Endothelial cell of umbilical vein (primary cell): ENCODE measurements around the gene AGFG2. TPM values are rescaled to one million over a fixed set of nuclear protein-coding genes. Genes with fewer than 3 reads are reported as not detected.
A peak's percentile ranks its signal among the peaks of the same experiment; 100 is the strongest.

Experiments used
- BruUV-seq: library from RNA; stranded (reverse); fragments of 400-500 nt; replicated peaks from 2 replicates; lab custom pipeline; 2021; lab: Mats Ljungman, UMichigan
- CTCF ChIA-PET: fragments of 300-600, 350-600 bp; sonication (Branson Sonifier 250); formaldehyde crosslinking; loops from one replicate; lab custom pipeline; 2021; ENCODE audit warnings: antibody characterized with exemption, inconsistent platforms; lab: Charles Lee
- POLR2A ChIA-PET: fragments of 300-600, 350-600 bp; sonication (Branson Sonifier 250); formaldehyde crosslinking; loops from one replicate; lab custom pipeline; 2021; ENCODE audit warnings: antibody characterized with exemption, inconsistent platforms; lab: Charles Lee
- DNase-seq: peaks from one replicate; pipeline ENCODE4 v3.0.0-alpha.2; 2011; ENCODE audit warnings: low read depth, low spot score
- FAIRE-seq: peaks from 2 replicates; lab custom pipeline; 2011; peaks lifted over from hg19 to GRCh38; lab: Jason Lieb, UNC
- H2AFZ ChIP-seq: 2 replicates; pipeline ENCODE4 v1.6.0; 2012; ENCODE audit warnings: low read depth, low read length, control low read depth, inconsistent platforms
- H3K27ac ChIP-seq: 2 replicates; pipeline ENCODE4 v1.5.1; 2011; ENCODE audit warnings: low read depth, mild to moderate bottlenecking, control low read depth, low read length, moderate library complexity; ENCODE audit not compliant: insufficient read depth
- H3K27me3 ChIP-seq, 2 experiments: 2 replicates each; pipeline versions ENCODE4 v1.6.0 to v1.6.1; 2011; ENCODE audit warnings: low read length in 2 of 2, mixed read lengths in 1 of 2; ENCODE audit not compliant: control insufficient read depth in 2 of 2, insufficient read depth in 2 of 2
- H3K36me3 ChIP-seq, 2 experiments: 2 replicates in 1 of 2; 3 replicates in 1 of 2; pipeline ENCODE4 v1.5.1; 2011; ENCODE audit warnings: low read length in 2 of 2, mild to moderate bottlenecking in 1 of 2, moderate library complexity in 1 of 2; ENCODE audit not compliant: control insufficient read depth in 2 of 2, insufficient read depth in 2 of 2; ENCODE audit errors: extremely low read depth in 1 of 2
- H3K4me1 ChIP-seq: 3 replicates; pipeline ENCODE4 v1.5.1; 2011; ENCODE audit warnings: mild to moderate bottlenecking, low read length; ENCODE audit not compliant: control insufficient read depth, insufficient read depth; ENCODE audit errors: extremely low read depth
- H3K4me2 ChIP-seq: 2 replicates; pipeline ENCODE4 v1.6.1; 2011; ENCODE audit warnings: low read length, control low read depth, mixed read lengths; ENCODE audit not compliant: insufficient read depth
- H3K4me3 ChIP-seq, 3 experiments: fragments of 200-600 bp in 1 of 3; sonication (generic), shearing (Covaris generic) in 1 of 3; replicated peaks in 1 of 3; 2 replicates each; pipeline ENCODE4 v1.5.1; 2011 to 2016; ENCODE audit warnings: control low read depth in 3 of 3, low read length in 3 of 3, mild to moderate bottlenecking in 2 of 3, inconsistent platforms in 1 of 3, low read depth in 1 of 3, moderate library complexity in 1 of 3; ENCODE audit not compliant: insufficient read depth in 1 of 3
- H3K79me2 ChIP-seq: 2 replicates; pipeline ENCODE4 v1.6.0; 2012; ENCODE audit warnings: low read length, inconsistent platforms; ENCODE audit not compliant: control insufficient read depth, insufficient read depth
- H3K9ac ChIP-seq: replicated peaks from 2 replicates; pipeline ENCODE3; 2011; ENCODE audit warnings: low read length, control low read depth; ENCODE audit not compliant: insufficient read depth; ENCODE audit errors: extremely low read depth
- H3K9me1 ChIP-seq: replicated peaks from 3 replicates; pipeline ENCODE4 v1.6.0; 2011; ENCODE audit warnings: mild to moderate bottlenecking, low read length; ENCODE audit not compliant: control insufficient read depth, insufficient read depth; ENCODE audit errors: extremely low read depth
- H3K9me3 ChIP-seq: replicated peaks from 2 replicates; pipeline ENCODE4 v1.5.1; 2012; ENCODE audit warnings: low read length, inconsistent platforms; ENCODE audit not compliant: control insufficient read depth, insufficient read depth
- H4K20me1 ChIP-seq: replicated peaks from 2 replicates; pipeline ENCODE3; 2011; ENCODE audit warnings: mild to moderate bottlenecking, low read length; ENCODE audit not compliant: control insufficient read depth, insufficient read depth; ENCODE audit errors: extremely low read depth
- CTCF ChIP-seq, 2 donors: IDR thresholded peaks; 1 replicate in 1 of 2; 2 replicates in 1 of 2; pipeline ENCODE4 v1.5.1; 2011; ENCODE audit warnings: low read length in 2 of 2, mild to moderate bottlenecking in 2 of 2, moderate library complexity in 2 of 2, control low read depth in 1 of 2, inconsistent platforms in 1 of 2, low read depth in 1 of 2; ENCODE audit not compliant: insufficient read depth in 1 of 2; ENCODE audit errors: extremely low read depth in 1 of 2
- EZH2 ChIP-seq: IDR thresholded peaks from 2 replicates; pipeline ENCODE4 v1.6.1; 2012; ENCODE audit warnings: borderline replicate concordance, low read depth, mild to moderate bottlenecking, moderate library complexity, low read length, inconsistent platforms; ENCODE audit not compliant: severe bottlenecking
- FOS ChIP-seq: IDR thresholded peaks from 2 replicates; pipeline ENCODE4 v1.6.1; 2011; ENCODE audit warnings: mild to moderate bottlenecking, low read length, moderate library complexity, borderline replicate concordance; ENCODE audit not compliant: insufficient read depth
- GATA2 ChIP-seq: IDR thresholded peaks from 2 replicates; pipeline ENCODE4 v1.7.0; 2011; ENCODE audit warnings: low read depth, mild to moderate bottlenecking, moderate library complexity, mixed read lengths, low read length; ENCODE audit not compliant: insufficient read length, insufficient read depth
- POLR2A ChIP-seq: IDR thresholded peaks from 2 replicates; pipeline ENCODE4 v1.6.1; 2012; ENCODE audit warnings: low read depth, mild to moderate bottlenecking, control low read depth, low read length
- POLR2AphosphoS5 ChIP-seq: IDR thresholded peaks from 2 replicates; pipeline ENCODE4 v1.6.1; 2012; ENCODE audit warnings: low read depth, mild to moderate bottlenecking, control low read depth, low read length, moderate library complexity; ENCODE audit not compliant: insufficient read depth
- dilution Hi-C: fragments of 300-500 bp; cut with MboI; formaldehyde crosslinking; loops from one replicate; pipeline ENCODE4 v1.15.0; 2019; ENCODE audit warnings: low sequenced_read_pairs; ENCODE audit not compliant: extremely low pct_ligation_motif_present
- intact Hi-C: fragments of 100-400 bp; cut with micrococcal nuclease; formaldehyde crosslinking; loops from one replicate; pipeline ENCODE4 v1.10.0; 2022
- polyA plus RNA-seq, 4 experiments: library from polyadenylated mRNA; depleted of rRNA in 3 of 4; stranded (reverse) in 3 of 4; unstranded in 1 of 4; fragments of >200 nt; gene quantifications; 2 replicates each; pipeline versions ENCODE4 v1.2.1 to v1.2.3, GENCODE V29; 2011 to 2012; ENCODE audit warnings: missing spikeins in 1 of 4
- total RNA-seq: library from RNA; stranded (reverse); gene quantifications from 2 replicates; pipeline ENCODE4 v1.2.3, GENCODE V29; 2021

AGFG2 gene
- total and polyA plus RNA-seq, 2 donors (not counting 3 experiments of a cell fraction or from before 2014, with no cell fraction given) = 33.6 to 44.6 TPM

- peaks cover 11% of the 10 kb centered on the region for H3K4me1 ChIP-seq
- no TSS peak for BruUV-seq
- no peaks in the 10 kb centered on the region for H4K20me1 ChIP-seq
- H3K4me2 ChIP-seq = peak overlapping the region; percentile 24
- peaks cover 0 to 3% of the 10 kb centered on the region in 2 experiments for H3K36me3 ChIP-seq
- peak; percentile 37 for FAIRE-seq
- H3K27me3 ChIP-seq = no peaks in the 10 kb centered on the region
- H3K79me2 ChIP-seq = no peaks in the 10 kb centered on the region
- H3K9me1 ChIP-seq = no peaks in the 10 kb centered on the region
- ChIA-PET POLR2A (no interaction called here), CTCF (interaction anchor here (0.5 to 2.3 kb wide), 7 partner anchors 10 to 121 kb away, joined by 3 to 13 read pairs (median 4); partner anchors contain the start of genes FBXO24 and LRCH4)
- intact Hi-C loops = no loop called here
- no peak overlapping the region for H3K27ac ChIP-seq
- H3K9ac ChIP-seq = no peak overlapping the region
- DNase-seq = peak; percentile 50
- TF ChIP-seq EZH2 (no peak), GATA2 (no peak), POLR2AphosphoS5 (no peak), POLR2A (no peak), FOS (no peak), CTCF (IDR thresholded peaks at IDR 0.05; ENCODE audit: extremely low read depth in 1 of 2, insufficient read depth in 1 of 2, low read depth in 1 of 2, low read length in 2 of 2) (peak; percentile 5 to 44)
- dilution Hi-C loops = no loop called here
- H3K4me3 ChIP-seq = peak overlapping the region in 2 of 3 experiments; percentile 6 to 24
- no peaks in the 10 kb centered on the region for H3K9me3 ChIP-seq
- H2AFZ ChIP-seq = peak overlapping the region; percentile 8
These were observed 30.2 kb downstream of the AGFG2 start for GRCh38 chr7:100568896-100569844.
